Hematopoietic multipotent progenitor cell treated with erythropoietin and hydrocortisone succinate and interleukin-3 and kit ligand, for 15 days (in vitro differentiated cells): ENCODE results near the gene SCG3.
"Not testable (repeated sequence)": the region's sequence is repeated elsewhere in the genome, so short reads cannot be mapped to it uniquely, and the experiment has no call there.

ENCODE experiments used
- DNase-seq: peaks from one replicate; pipeline ENCODE4 v3.0.0-alpha.2; 2015; ENCODE audit warnings: low spot score

SCG3 gene

GRCh38 chr15:51681303-51681963 lies at the start of gene SCG3:
Gene SCG3 (plus strand): TSS chr15:51681503. CDS start chr15:51681756, 253 bp downstream.
- peak; percentile 16 for DNase-seq

GRCh38 chr15:51634591-51635198 lies 46.6 kb upstream of the SCG3 start:
- no peak for DNase-seq

GRCh38 chr15:51641490-51642130 lies 39.7 kb upstream of the SCG3 start:
- DNase-seq = no peak

- no peak for DNase-seq
These were observed 38.6 kb upstream of the SCG3 start for GRCh38 chr15:51642696-51643095.

- DNase-seq = peak; percentile 47
These were observed 34.2 kb upstream of the SCG3 start for GRCh38 chr15:51647128-51647562.

- DNase-seq = not testable (repeated sequence)
These were observed 33.2 kb upstream of the SCG3 start for GRCh38 chr15:51648101-51648500.

GRCh38 chr15:51648643-51649042 lies 32.7 kb upstream of the SCG3 start:
- DNase-seq = not testable (repeated sequence)

- DNase-seq = peak; percentile 77
These were observed 31.4 kb upstream of the SCG3 start for GRCh38 chr15:51649659-51650521.

GRCh38 chr15:51652084-51652668 lies 29.1 kb upstream of the SCG3 start:
- peak; percentile 81 for DNase-seq

GRCh38 chr15:51655401-51656057 lies 25.8 kb upstream of the SCG3 start:
- DNase-seq = not testable (repeated sequence)

- no peak for DNase-seq
These were observed 22.6 kb upstream of the SCG3 start for GRCh38 chr15:51658664-51659063.

GRCh38 chr15:51661072-51661471 lies 20.2 kb upstream of the SCG3 start:
- DNase-seq = no peak

- DNase-seq = no peak
These were observed 13.8 kb upstream of the SCG3 start for GRCh38 chr15:51667478-51667877.

GRCh38 chr15:51668446-51668845 lies 12.9 kb upstream of the SCG3 start:
- no peak for DNase-seq

GRCh38 chr15:51669381-51669780 lies 11.9 kb upstream of the SCG3 start:
- DNase-seq = no peak

- DNase-seq = no peak
These were observed 9.1 kb upstream of the SCG3 start for GRCh38 chr15:51672155-51672687.

GRCh38 chr15:51672913-51673857 lies 8.1 kb upstream of the SCG3 start:
- DNase-seq = no peak

- DNase-seq = no peak
These were observed 6.1 kb upstream of the SCG3 start for GRCh38 chr15:51675234-51675633.

GRCh38 chr15:51677021-51677420 lies 4.3 kb upstream of the SCG3 start:
- no peak for DNase-seq

GRCh38 chr15:51677452-51677851 lies 3.9 kb upstream of the SCG3 start:
- DNase-seq = no peak
